Measurements from ENCODE around the gene DLGAP1.
A peak's percentile ranks its signal among the peaks of the same experiment; 100 is the strongest.

The DLGAP1 gene

GRCh38 chr18:3983351-3983969 lies 471.6 kb downstream of the DLGAP1 start (continued):
- no peak for TF ChIP-seq ZNF76 (tag by site-specific recombination; IDR thresholded peaks at IDR 0.05; ENCODE audit: borderline replicate concordance, low read depth)
- TF ChIP-seq ZSCAN23 (tag by site-specific recombination; IDR thresholded peaks at IDR 0.05): no peak
- peak; percentile 65 for TF ChIP-seq ZNF558 (tag by site-specific recombination; IDR thresholded peaks at IDR 0.05)
- no peak for TF ChIP-seq ZNF16 (tag by site-specific recombination; IDR thresholded peaks at IDR 0.05; ENCODE audit: low read depth)
- no peak for TF ChIP-seq ZNF510 (tag by site-specific recombination; IDR thresholded peaks at IDR 0.05; ENCODE audit: insufficient replicate concordance)
- TF ChIP-seq KLF16 (tag by site-specific recombination; IDR thresholded peaks at IDR 0.05): 0 out of 2 replicates have a peak, but pooled peaks have one; percentile 29
- TF ChIP-seq ZNF157 (tag by site-specific recombination; IDR thresholded peaks at IDR 0.05): no peak
- TF ChIP-seq ZSCAN18 (tag by site-specific recombination; IDR thresholded peaks at IDR 0.05): no peak
- TF ChIP-seq ATF2 (tag by site-specific recombination; IDR thresholded peaks at IDR 0.05; ENCODE audit: low read depth): no peak
- no peak for TF ChIP-seq ZNF184 (tag by site-specific recombination; IDR thresholded peaks at IDR 0.05)
- TF ChIP-seq ZNF621 (tag by site-specific recombination; IDR thresholded peaks at IDR 0.05): no peak
- TF ChIP-seq ZNF239 (tag by site-specific recombination; IDR thresholded peaks at IDR 0.05): no peak
- no peak for TF ChIP-seq ZSCAN4 (tag by site-specific recombination; IDR thresholded peaks at IDR 0.05)
- no peak for TF ChIP-seq ZNF174 (tag by site-specific recombination; IDR thresholded peaks at IDR 0.05)
- TF ChIP-seq ZNF488 (tag by site-specific recombination; IDR thresholded peaks at IDR 0.05): peak; percentile 69; the same call in 1 of the 2 replicates
- TF ChIP-seq ZNF24 (tag by site-specific recombination; IDR thresholded peaks at IDR 0.05): 0 out of 2 replicates have a peak, but pooled peaks have one; percentile 52
- TF ChIP-seq SP2 (tag by site-specific recombination; IDR thresholded peaks at IDR 0.05): no peak
- 0 out of 2 replicates have a peak, but pooled peaks have one; percentile 10 for TF ChIP-seq GLIS1 (tag by site-specific recombination; IDR thresholded peaks at IDR 0.05)
- peak; percentile 53; the same call in 1 of the 2 replicates for TF ChIP-seq ZNF18 (tag by site-specific recombination; IDR thresholded peaks at IDR 0.05)
- TF ChIP-seq ZFP69B (tag by site-specific recombination; IDR thresholded peaks at IDR 0.05): no peak
- TF ChIP-seq ZNF426 (tag by site-specific recombination; IDR thresholded peaks at IDR 0.05): no peak
- TF ChIP-seq ZNF792 (tag by site-specific recombination; IDR thresholded peaks at IDR 0.05): no peak
